B cell (primary cell): Measurements from ENCODE around the gene OXA1L. TPM values are rescaled to one million over a fixed set of nuclear protein-coding genes. Genes with fewer than 3 reads are reported as not detected.
"Not testable (repeated sequence)": the region's sequence is repeated elsewhere in the genome, so short reads cannot be mapped to it uniquely, and the experiment has no call there.

ENCODE experiments used
- ATAC-seq: fragments of 200-7000 bp; cut with Tn5 transposase; one replicate; pipeline ENCODE4 v1.10.0; 2021; ENCODE audit warnings: low read depth, mild to moderate bottlenecking, moderate number of reproducible peaks, moderate library complexity
- CTCF ChIA-PET: fragments of 350-600 bp; sonication (Branson Sonifier 250); formaldehyde crosslinking; loops from one replicate; lab custom pipeline; 2021; ENCODE audit warnings: antibody characterized with exemption, inconsistent platforms; lab: Charles Lee
- POLR2A ChIA-PET: fragments of 350-600 bp; sonication (Branson Sonifier 250); formaldehyde crosslinking; loops from one replicate; lab custom pipeline; 2021; ENCODE audit warnings: antibody characterized with exemption; lab: Charles Lee
- DNase-seq: peaks from one replicate; pipeline ENCODE4 v3.0.0; 2013
- H2AFZ ChIP-seq: 2 replicates; pipeline ENCODE4 v1.6.1; 2012; ENCODE audit warnings: mild to moderate bottlenecking, low read depth, low read length; ENCODE audit not compliant: insufficient read depth, poor library complexity, severe bottlenecking
- H3K27ac ChIP-seq, 2 donors: 1 replicate in 1 of 2; 2 replicates in 1 of 2; pipeline ENCODE4 v1.5.1; 2012 to 2013; ENCODE audit warnings: low read length in 2 of 2, mild to moderate bottlenecking in 2 of 2, moderate library complexity in 1 of 2
- H3K27me3 ChIP-seq, 4 experiments: fragments of 200-600 bp in 1 of 4; sonication (generic) in 1 of 4; replicated peaks in 1 of 4; 1 replicate in 2 of 4; 2 replicates in 2 of 4; pipeline versions ENCODE4 v1.6.1 to v1.7.0; 2013 to 2016; ENCODE audit warnings: low read length in 3 of 4, mild to moderate bottlenecking in 2 of 4, mixed read lengths in 1 of 4, moderate library complexity in 1 of 4; ENCODE audit not compliant: insufficient read depth in 4 of 4, control insufficient read depth in 3 of 4; ENCODE audit errors: control extremely low read depth in 1 of 4
- H3K36me3 ChIP-seq, 2 experiments: replicated peaks in 1 of 2; 1 replicate in 1 of 2; 2 replicates in 1 of 2; pipeline versions ENCODE4 v1.6.1 to v1.7.1; 2013; ENCODE audit warnings: low read length in 1 of 2; ENCODE audit not compliant: insufficient read depth in 2 of 2, control insufficient read depth in 1 of 2; ENCODE audit errors: control extremely low read depth in 1 of 2, extremely low read depth in 1 of 2
- H3K4me1 ChIP-seq, 2 donors: fragments of 200-600 bp in 1 of 2; sonication (generic) in 1 of 2; 1 replicate in 1 of 2; 2 replicates in 1 of 2; pipeline versions ENCODE4 v1.5.1 to v1.6.1; 2013 to 2017; ENCODE audit warnings: low read length in 2 of 2; ENCODE audit not compliant: control insufficient read depth in 2 of 2, insufficient read depth in 2 of 2
- H3K4me2 ChIP-seq: replicated peaks from 2 replicates; pipeline ENCODE3; 2012; ENCODE audit warnings: mild to moderate bottlenecking, low read depth, low read length; ENCODE audit not compliant: poor library complexity, severe bottlenecking
- H3K4me3 ChIP-seq, 5 experiments: fragments of 200-600 bp in 1 of 5; sonication (generic) in 1 of 5; 1 replicate in 3 of 5; 2 replicates in 2 of 5; pipeline versions ENCODE4 v1.5.1 to v1.7.0; 2011 to 2016; ENCODE audit warnings: low read length in 4 of 5, mild to moderate bottlenecking in 4 of 5, low read depth in 2 of 5, control low read depth in 1 of 5, moderate library complexity in 1 of 5; ENCODE audit not compliant: insufficient read depth in 1 of 5; ENCODE audit errors: control extremely low read depth in 1 of 5, extremely low read depth in 1 of 5
- H3K79me2 ChIP-seq: fragments of 200-600 bp; sonication (generic); one replicate; pipeline ENCODE4 v1.6.0; 2016; ENCODE audit warnings: low read length; ENCODE audit not compliant: control insufficient read depth, insufficient read depth
- H3K9ac ChIP-seq: fragments of 200-600 bp; sonication (generic); 2 replicates; pipeline ENCODE4 v1.6.1; 2017; ENCODE audit warnings: mild to moderate bottlenecking, low read length, moderate library complexity
- H3K9me3 ChIP-seq, 3 donors: one replicate each; pipeline versions ENCODE4 v1.6.1 to v1.7.1; 2013; ENCODE audit warnings: low read length in 2 of 3; ENCODE audit not compliant: control insufficient read depth in 2 of 3, insufficient read depth in 1 of 3; ENCODE audit errors: control extremely low read depth in 1 of 3
- H4K20me1 ChIP-seq: 2 replicates; pipeline ENCODE4 v1.6.0; 2012; ENCODE audit warnings: mild to moderate bottlenecking, low read length; ENCODE audit not compliant: insufficient read depth, control insufficient read depth, poor library complexity, severe bottlenecking
- H3K27ac Mint-ChIP-seq: one replicate; pipeline ENCODE4 v1.8.0; 2021; ENCODE audit warnings: mixed read lengths
- H3K27me3 Mint-ChIP-seq: one replicate; pipeline ENCODE4 v1.8.0; 2021; ENCODE audit warnings: mixed read lengths
- H3K4me1 Mint-ChIP-seq: one replicate; pipeline ENCODE4 v1.8.0; 2021; ENCODE audit warnings: mixed read lengths
- H3K4me3 Mint-ChIP-seq: one replicate; pipeline ENCODE4 v1.8.0; 2021; ENCODE audit warnings: mixed read lengths
- H3K9me3 Mint-ChIP-seq: one replicate; pipeline ENCODE4 v1.8.0; 2022; ENCODE audit warnings: mixed read lengths; ENCODE audit not compliant: insufficient read depth
- EZH2 ChIP-seq: IDR thresholded peaks from 2 replicates; pipeline ENCODE4 v1.6.1; 2012; ENCODE audit warnings: borderline replicate concordance, low read depth, mild to moderate bottlenecking, moderate library complexity, low read length; ENCODE audit not compliant: insufficient read depth, poor library complexity, severe bottlenecking
- WGBS: methylation state at CpG from one replicate; pipeline ENCODE4 v1.1.5; 2013; ENCODE audit warnings: missing lambda C conversion rate; ENCODE audit not compliant: insufficient coverage; 5-methylcytosine and 5-hydroxymethylcytosine counted together
- intact Hi-C: fragments of 100-400 bp; cut with micrococcal nuclease; formaldehyde crosslinking; loops from one replicate; pipeline ENCODE4 v1.10.0; 2022
- polyA plus RNA-seq: library from polyadenylated mRNA; depleted of rRNA; stranded (reverse); fragments of >200 nt; gene quantifications from 2 replicates; pipeline ENCODE4 v1.2.3, GENCODE V29; 2012
- total RNA-seq, 2 donors: library from RNA; stranded (reverse); fragments of 120-200 nt in 1 of 2; gene quantifications; 1 replicate in 1 of 2; 2 replicates in 1 of 2; pipeline versions ENCODE4 v1.2.3 to v1.2.4, GENCODE V29; 2013 to 2022
- TF ChIP-seq, protein P1 (sequence below): fragments of 200-600 bp; IDR thresholded peaks from one replicate; pipeline ENCODE4 v1.8.0; 2022; ENCODE audit warnings: antibody characterized with exemption, mild to moderate bottlenecking

Gene OXA1L
- total and polyA plus RNA-seq, 2 donors (not counting 1 experiment from before 2014, with no cell fraction given): 147 to 201 TPM

DNA sequence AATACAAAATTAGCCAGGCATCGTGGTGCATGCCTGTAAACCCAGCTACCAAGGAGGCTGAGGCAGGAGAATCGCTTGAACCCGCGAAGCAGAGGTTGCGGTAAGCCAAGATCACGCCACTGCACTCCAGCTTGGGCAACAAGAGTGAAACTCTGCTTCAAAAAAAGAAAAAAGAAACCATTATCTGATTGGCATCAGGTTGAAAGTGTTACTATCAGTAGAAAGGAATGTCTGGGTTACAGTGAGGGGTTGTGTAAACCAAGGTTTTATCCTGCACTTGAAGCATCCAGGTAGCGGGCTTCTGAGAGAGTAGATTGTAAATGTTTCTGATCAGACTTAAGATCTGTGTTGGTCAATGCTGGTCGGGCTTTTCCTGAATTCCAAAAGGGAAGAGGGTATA, 14.1 kb upstream of the OXA1L start:
- intact Hi-C loops: no loop called here
- WGBS: 96% methylated on average over 7 of the region's 8 CpGs
- no peaks in the 10 kb centered on the region for H3K36me3 ChIP-seq

DNA sequence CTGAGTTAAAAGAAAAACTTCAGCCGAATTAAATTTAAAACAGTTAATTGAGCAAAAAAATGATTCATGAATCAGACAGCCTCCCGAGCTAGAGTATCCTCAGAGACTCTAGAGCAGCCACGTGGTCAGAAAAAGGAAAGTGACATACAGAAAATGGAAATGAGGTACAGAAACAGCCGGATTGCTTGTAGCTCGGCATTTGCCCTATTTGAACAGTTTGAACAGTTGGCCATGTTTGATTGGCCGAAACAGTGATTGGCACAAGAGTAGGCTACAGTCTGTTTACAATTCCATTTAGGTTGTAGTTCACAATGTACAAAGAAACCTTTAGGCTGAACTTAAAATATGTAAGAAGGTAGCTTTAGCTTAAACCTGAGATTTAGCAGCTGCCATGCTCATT, 12.9 kb upstream of the OXA1L start:
- Histone ChIP-seq H3K4me1 (peaks cover 8 to 11% of the 10 kb centered on the region in 2 donors), H3K36me3 (no peaks in the 10 kb centered on the region), H3K4me3 (no peak overlapping the region), H3K27me3 (no peaks in the 10 kb centered on the region), H4K20me1 (no peaks in the 10 kb centered on the region), H3K27ac (no peak overlapping the region), H3K9ac (no peak overlapping the region), H3K4me2 (no peak overlapping the region), H3K9me3 (no peaks in the 10 kb centered on the region), H3K79me2 (no peaks in the 10 kb centered on the region), H2AFZ (no peak overlapping the region)
- ChIA-PET CTCF (interaction anchor here (1.0 kb wide), 1 partner anchor 183 kb away, joined by 3 read pairs; no protein-coding TSS in a partner anchor), POLR2A (interaction anchor here (0.6 kb wide), 1 partner anchor 50 kb away, joined by 3 read pairs; no protein-coding TSS in a partner anchor)
- intact Hi-C loops: no loop called here
- H3K4me1 Mint-ChIP-seq: peaks cover 14% of the 10 kb centered on the region
- H3K27ac Mint-ChIP-seq: no peak overlapping the region
- 69% methylated on average over 5 of the region's 6 CpGs for WGBS
- no peak overlapping the region for H3K4me3 Mint-ChIP-seq
- H3K9me3 Mint-ChIP-seq: no peaks in the 10 kb centered on the region
- DNase-seq: no peak
- TF ChIP-seq, protein P1, sequence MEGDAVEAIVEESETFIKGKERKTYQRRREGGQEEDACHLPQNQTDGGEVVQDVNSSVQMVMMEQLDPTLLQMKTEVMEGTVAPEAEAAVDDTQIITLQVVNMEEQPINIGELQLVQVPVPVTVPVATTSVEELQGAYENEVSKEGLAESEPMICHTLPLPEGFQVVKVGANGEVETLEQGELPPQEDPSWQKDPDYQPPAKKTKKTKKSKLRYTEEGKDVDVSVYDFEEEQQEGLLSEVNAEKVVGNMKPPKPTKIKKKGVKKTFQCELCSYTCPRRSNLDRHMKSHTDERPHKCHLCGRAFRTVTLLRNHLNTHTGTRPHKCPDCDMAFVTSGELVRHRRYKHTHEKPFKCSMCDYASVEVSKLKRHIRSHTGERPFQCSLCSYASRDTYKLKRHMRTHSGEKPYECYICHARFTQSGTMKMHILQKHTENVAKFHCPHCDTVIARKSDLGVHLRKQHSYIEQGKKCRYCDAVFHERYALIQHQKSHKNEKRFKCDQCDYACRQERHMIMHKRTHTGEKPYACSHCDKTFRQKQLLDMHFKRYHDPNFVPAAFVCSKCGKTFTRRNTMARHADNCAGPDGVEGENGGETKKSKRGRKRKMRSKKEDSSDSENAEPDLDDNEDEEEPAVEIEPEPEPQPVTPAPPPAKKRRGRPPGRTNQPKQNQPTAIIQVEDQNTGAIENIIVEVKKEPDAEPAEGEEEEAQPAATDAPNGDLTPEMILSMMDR: no peak
- no peak for TF ChIP-seq EZH2
- ATAC-seq: no peak
- H3K27me3 Mint-ChIP-seq: no peaks in the 10 kb centered on the region

More for the DNA sequence above, 14.1 kb upstream of the OXA1L start:
- Histone ChIP-seq H3K9me3 (no peaks in the 10 kb centered on the region), H3K27me3 (no peaks in the 10 kb centered on the region), H4K20me1 (no peaks in the 10 kb centered on the region), H3K9ac (no peak overlapping the region), H2AFZ (no peak overlapping the region), H3K4me3 (no peak overlapping the region), H3K27ac (no peak overlapping the region), H3K4me1 (peaks cover 15 to 17% of the 10 kb centered on the region in 2 donors), H3K4me2 (no peak overlapping the region), H3K79me2 (no peaks in the 10 kb centered on the region)
- TF ChIP-seq, protein P1: no peak
- no peak for TF ChIP-seq EZH2
- Mint-ChIP-seq H3K27me3 (no peaks in the 10 kb centered on the region), H3K27ac (no peak overlapping the region), H3K4me3 (no peak overlapping the region), H3K9me3 (no peaks in the 10 kb centered on the region), H3K4me1 (peaks cover 20% of the 10 kb centered on the region)
- DNase-seq: no peak
- no peak for ATAC-seq
- ChIA-PET POLR2A (interaction anchor here (0.6 to 0.7 kb wide), 2 partner anchors 84 to 1294 kb away, joined by 4 to 6 read pairs; partner anchors contain the start of gene MMP14), CTCF (interaction anchor here (0.5 to 0.7 kb wide), 2 partner anchors 78 to 106 kb away, joined by 3 read pairs; no protein-coding TSS in a partner anchor)

DNA sequence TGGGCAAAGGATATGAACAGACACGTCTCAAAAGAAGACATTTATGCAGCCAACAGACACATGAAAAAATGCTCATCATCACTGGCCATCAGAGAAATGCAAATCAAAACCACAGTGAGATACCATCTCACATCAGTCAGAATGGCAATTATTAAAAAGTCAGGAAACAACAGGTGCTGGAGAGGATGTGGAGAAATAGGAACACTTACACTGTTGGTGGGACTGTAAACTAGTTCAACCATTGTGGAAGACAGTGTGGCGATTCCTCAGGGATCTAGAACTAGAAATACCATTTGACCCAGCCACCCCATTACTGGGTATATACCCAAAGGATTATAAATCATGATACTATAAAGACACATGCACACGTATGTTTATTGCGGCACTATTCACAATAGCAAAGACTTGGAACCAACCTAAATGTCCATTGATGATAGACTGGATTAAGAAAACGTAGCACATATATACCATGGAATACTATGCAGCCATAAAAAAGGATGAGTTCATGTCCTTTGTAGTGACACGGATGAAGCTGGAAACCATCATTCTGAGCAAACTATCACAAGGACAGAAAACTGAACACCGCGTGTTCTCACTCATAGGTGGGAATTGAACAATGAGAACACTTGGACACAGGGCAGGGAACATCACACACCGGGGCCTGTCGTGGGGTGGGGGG, 8.4 kb upstream of the OXA1L start:
- H3K4me1 Mint-ChIP-seq, ATAC-seq, H3K9me3 ChIP-seq, H2AFZ ChIP-seq, H4K20me1 ChIP-seq, H3K4me1 ChIP-seq, H3K4me2 ChIP-seq, H3K27ac Mint-ChIP-seq, DNase-seq, H3K27me3 Mint-ChIP-seq, H3K4me3 Mint-ChIP-seq, H3K9me3 Mint-ChIP-seq, H3K79me2 ChIP-seq, H3K27ac ChIP-seq, intact Hi-C loops, POLR2A ChIA-PET, H3K4me3 ChIP-seq, H3K27me3 ChIP-seq, H3K36me3 ChIP-seq, H3K9ac ChIP-seq, CTCF ChIA-PET: not testable (repeated sequence)
- WGBS: no CpG with 5 or more reads among the region's 10 CpGs
